GM18526 (cell line): ENCODE measurements around the gene FHDC1.

Source experiments
- POLR2A ChIP-seq: IDR thresholded peaks from 3 replicates; pipeline ENCODE4 v1.6.1; 2011; ENCODE audit not compliant: insufficient read length; ENCODE audit errors: extremely low read depth

Gene FHDC1

DNA sequence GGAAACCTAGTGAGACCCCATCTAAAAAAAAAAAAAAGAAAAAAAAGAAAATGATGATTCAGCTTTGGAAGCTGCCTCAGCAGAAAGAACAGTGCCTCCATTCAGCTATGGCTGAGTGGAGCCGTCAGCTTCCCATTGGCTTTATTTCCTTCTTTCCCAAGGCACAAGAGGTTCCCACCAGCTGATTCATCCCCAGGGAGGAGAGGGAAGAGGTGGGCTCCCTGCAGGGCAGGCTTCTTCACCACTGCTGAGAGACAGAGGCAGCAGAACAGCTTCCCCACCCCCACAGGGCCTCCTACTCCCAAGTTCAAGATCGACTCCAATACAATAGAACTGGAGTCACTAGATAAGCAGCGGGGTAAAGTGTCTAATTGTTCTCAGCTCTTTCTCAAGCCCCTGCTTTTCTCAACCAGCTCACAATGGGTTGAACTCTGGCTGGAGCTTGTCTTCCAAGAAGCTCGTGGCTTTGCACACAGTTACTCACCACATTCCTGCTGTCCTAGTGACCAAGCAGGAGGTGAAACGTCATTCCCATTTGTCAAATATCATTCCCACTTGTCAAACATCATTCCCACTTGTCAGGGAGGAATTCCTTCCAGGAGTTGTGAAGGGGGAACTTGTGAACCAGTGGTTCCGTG, 47.8 kb downstream of the FHDC1 start:
- TF ChIP-seq POLR2A, result no peak

DNA sequence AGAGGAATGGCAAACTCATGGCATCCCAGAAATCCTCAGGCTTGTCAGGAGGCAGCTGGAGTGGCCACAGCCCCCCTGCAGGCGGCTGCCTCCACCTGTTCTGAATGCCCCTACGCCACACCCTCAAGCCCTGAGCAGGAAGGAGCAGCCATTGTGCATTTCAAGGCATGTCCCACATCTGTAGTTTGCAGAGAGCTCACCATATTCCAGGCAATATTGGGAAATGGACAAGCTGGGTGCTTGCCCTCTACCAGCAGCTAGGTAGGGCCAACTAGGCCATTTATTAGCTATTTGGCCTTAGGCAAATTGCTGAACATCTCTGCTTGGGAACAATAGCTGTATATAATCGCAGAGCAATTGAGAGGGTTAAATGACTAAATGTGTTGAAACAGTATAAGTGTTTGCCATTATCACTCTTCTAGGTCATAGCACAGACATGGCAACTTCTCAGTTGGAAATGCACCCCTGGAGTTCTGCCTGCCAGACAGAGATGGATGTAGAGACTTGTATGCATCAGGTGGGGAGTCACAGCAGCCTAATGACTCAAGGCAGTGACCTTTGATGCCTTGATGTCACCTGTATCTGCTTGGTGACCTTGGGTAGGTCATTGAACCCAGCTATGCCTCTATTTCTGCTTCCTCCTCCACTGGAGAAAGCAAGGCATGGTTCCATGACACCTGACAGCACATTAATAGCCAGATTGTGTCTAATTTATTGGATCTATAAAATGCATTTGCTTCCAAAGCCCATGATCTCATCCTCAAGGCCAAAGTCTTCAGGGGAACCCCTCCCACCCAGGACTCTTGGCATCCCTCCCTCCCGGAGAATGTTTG, 52.8 kb downstream of the FHDC1 start:
- no peak for TF ChIP-seq POLR2A

DNA sequence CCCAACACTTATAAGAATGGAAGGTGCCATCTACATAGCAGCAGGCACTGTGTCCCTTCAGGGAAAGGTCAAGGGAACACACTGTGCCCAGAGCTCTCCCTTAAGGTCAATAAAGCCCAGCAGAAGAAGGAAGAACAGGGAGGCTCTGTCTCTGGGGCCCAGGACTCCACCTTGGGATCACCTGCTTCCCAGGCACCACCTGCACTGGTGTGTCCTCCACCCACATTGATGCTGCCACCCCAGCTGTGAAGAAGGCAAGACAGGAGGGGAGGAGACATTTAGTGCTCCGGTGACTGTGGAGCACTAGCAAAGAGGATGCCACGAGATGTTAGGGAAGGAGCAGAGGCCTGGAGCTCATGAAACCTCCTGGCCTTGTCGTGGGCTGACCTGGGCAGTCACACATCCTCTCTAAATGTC, 53.4 kb downstream of the FHDC1 start:
- no peak for TF ChIP-seq POLR2A

DNA sequence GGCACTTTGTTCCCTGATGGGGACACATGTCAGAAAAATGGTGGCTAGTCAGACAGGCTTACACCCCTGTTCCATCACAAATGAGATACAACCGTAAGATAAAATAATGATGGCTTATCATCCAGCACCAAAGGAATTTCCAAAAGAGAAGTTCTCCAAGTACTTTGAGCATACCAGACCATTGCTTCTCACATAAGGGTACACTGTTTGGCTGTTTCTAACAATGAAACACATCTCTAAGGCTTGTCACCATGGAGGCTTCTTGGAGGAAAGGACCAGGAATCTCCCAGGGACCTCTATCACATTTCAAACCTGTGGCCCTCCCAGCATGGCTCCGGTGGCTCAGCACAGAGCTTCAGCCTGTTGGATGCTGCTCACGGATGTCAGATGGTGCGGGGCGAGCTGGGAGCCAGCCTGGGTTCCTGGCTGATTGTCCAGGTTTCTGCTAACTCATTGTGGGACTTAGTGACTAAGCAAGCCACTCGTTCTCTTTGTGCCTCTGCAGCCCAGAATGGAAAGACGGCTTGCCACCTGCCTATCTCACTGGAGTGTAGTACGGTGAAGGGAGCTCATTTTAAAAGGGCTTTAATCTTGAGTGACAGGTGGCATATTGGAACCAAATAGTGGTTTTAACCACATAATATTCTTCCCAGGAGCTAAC, 54.5 kb downstream of the FHDC1 start:
- TF ChIP-seq POLR2A, result no peak

DNA sequence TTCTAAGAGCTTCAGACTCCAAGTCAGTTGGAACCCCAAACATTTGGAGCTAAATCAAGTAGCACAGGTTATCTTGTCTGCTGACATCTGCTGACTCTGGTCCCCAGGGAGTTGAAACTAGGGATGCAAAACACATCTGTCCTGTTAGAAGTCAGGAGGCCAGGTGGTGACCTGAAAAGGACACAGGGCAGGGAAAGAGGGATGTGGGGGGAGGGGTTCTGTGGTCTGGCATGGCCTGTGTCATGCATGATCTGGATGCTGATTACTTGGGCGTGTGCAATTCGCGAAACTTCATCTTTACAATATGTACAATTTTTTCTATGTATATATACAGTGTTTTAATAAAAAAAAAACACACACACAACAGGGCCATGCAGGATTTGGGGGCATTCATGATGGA, 55.3 kb downstream of the FHDC1 start:
- TF ChIP-seq POLR2A, result no peak

DNA sequence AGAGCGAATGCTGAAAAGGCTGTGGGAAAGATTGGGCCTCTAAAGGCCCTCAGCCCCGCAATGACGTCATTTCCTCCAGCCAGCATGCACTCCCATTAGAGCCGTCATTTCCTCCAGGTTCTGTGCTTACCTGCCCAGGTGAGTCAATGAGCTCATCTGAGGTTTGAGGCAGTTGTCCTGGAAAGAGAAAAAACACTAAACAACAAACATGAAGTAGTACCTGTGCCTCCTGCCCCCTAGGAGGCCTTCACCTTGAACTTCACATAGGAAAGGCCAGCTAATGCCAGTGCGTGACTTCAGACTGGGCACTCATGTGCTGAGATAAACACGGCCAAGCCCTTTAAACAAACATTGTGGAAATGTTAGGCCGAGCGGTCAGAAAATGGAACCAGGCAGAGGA, 55.9 kb downstream of the FHDC1 start:
- no peak for TF ChIP-seq POLR2A

DNA sequence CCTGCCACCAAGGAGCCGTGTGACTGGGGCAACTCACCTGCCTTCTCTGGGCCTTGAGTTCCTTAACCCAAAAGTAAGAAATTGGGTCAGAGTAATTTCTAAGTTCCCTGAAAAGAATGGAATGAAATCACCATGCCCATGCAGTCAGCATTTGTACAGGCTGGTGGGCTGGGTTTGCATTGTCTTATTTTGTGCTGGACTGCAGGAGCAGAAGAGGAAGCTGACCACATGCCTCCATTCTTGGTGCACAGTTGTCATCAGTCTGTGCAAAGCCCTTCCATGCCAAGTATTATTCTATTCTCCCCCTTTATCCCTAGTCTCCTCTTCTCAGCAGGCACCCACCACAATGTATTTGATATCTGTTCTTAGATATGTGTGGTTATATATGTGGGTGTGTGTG, 56.3 kb downstream of the FHDC1 start:
- no peak for TF ChIP-seq POLR2A

DNA sequence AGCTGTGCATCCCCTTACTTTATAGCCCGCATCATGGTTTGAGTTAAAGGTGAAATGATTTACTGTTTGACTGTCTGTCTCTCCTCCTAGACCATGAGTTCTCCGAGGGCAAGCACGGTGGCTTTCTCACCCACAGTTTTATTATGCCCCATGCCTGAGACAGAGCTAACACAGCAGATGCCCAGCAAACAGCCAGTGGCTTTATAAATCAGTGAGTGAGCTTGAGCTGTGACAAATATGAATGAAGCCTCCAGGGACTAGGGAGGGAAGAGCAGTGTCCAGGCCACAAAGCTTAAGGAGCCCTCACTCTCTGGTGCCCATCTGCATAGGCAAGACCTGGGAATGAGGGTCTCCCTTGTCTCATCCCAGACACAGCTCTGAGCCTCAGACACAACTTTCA, 57.9 kb downstream of the FHDC1 start:
- TF ChIP-seq POLR2A, result no peak

DNA sequence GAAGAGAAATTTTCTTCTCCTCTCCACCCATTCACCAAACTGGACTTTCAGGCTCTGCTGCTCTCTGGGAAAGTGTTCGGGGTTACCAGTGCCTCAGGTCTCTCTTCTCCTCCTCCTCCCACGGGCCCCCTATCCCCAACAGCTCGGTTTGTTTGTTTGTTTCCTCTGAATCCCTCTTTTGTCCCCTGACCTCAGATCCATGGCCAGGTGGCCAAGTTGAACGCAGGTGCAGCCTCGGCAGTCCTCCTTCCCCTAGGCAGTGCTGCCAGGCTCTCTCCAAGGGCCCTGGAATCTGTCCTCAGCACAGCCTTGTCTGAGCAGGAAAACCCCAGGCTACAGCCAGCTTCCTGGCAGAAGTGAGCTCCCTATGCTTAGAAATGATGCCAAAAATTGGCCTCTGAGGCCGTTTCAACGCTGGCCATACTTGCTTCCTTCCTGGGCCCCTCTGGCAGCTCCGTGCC, 60.0 kb downstream of the FHDC1 start:
- no peak for TF ChIP-seq POLR2A

DNA sequence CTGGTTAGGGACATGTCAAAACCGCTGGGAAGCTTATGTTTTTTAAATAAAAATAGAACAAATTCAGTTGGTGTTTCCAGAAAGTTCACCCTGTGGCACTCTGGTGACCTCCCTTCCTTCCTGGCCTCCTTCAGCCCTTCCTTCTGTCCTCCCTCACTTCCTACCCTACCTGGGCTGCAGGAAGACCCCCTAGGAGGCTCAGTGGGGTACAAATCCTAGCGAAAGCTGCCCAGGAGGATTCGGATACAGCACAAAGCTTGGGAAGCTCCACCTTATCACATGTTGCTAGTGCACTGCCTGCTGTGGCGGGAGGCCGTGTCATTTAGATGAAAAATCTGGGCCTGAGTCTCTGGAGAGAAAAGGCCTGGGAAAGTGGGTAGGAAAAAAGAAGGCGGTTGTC, 60.5 kb downstream of the FHDC1 start:
- no peak for TF ChIP-seq POLR2A

DNA sequence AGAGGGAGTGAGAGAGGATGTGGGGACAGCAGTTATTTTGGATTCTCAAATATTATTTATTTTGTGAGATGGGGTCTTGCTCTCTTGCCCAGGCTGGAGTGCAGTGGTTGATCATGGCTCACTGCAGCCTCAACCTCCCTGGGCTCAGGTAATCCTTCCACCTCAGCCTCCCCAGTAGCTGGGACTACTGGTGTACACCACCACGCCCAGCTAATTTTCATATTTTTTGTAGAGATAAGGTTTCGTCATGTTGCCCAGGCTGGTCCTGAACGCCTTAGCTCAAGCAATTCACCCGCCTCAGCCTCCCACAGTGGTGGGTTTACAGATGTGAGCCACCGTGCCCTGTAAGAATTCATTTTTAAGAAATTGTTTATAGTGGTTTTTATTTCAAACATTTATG, 61.2 kb downstream of the FHDC1 start:
- no peak for TF ChIP-seq POLR2A

DNA sequence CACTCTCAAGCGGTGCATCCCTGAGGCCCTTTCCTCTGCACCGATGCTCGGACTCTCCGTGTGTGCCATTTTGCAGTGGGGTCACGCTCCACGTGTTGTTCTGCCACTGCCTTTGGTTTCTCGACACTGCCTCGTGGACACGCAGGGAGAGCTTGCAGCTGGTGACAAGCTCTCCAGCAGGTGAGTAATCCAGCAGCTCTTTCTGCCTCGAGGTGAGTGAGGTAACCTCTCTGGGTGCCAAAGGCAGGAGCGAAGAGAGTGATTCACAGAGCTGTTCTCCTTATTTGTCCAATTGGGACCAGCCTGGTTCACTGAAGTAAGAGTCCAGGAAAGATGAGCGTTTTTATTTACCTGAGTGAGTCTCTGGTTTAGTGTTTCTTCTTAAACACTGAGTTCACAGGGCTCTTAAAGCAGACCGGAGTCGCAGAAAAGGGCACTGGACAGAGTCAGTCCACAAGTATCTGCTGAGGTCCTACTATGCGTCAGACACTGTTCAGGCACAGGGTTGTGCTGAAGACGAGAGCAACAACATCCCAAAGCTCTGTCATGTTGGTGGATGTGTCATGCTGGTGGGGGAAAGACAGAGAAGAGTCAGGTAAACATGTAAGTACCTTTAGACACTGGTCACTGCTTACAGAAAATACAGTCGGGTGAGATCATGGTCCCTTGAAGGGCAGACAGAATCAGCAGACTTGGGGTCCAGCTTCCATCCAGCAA, 61.8 kb downstream of the FHDC1 start:
- no peak for TF ChIP-seq POLR2A

DNA sequence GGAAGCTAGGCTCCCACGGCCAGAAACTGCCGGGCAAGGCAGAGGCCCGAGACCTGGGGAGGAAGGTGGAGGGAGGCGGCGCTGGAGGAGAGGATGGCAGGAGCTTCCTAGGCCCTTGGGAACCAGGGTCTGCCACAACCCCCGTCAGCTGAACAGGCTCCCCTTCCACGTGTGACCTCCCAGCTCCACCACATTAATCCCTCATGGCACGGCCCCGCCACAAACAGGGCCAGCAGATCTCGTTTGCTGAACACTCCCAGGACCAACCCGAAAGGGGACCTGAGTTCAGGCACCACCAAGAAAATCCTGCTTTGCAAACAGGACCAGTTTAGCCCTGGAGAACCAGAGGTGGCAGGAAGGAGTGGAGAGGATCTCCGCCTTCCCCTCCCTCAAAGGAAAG, 62.7 kb downstream of the FHDC1 start:
- no peak for TF ChIP-seq POLR2A

DNA sequence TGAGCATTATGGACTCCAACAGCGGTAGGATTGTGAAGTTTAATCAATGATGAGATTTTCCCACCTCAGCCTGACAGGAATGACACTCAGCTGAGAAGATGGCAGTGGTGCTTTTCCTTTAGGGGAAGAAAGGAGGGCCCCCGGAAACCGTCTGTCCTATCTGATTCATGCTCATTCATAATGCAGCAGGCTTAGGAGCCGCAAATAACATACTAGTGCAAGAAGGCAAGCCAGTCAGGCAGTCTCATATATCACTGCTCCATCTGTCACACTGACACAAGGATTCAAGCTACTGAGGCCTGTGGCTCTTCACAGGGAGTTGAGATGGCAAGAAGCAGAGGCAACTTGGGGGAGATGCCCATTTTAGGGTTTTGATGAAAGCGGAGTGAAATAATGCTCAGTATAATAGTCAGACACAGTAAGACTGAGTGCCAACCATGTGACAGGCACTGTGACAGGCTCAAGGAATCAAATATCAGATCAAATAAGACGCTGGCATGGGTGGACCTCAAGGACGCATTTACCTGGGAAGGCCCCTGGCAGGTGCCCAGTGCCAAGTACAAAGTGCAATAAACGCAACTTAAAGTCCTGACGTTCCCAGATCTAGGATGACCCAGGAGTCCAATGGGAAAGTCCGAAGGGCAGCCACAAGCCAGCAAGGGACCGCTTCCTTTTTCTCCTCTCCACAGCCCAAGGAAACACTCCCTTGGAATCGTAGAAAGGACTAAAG, 63.4 kb downstream of the FHDC1 start:
- TF ChIP-seq POLR2A, result no peak

DNA sequence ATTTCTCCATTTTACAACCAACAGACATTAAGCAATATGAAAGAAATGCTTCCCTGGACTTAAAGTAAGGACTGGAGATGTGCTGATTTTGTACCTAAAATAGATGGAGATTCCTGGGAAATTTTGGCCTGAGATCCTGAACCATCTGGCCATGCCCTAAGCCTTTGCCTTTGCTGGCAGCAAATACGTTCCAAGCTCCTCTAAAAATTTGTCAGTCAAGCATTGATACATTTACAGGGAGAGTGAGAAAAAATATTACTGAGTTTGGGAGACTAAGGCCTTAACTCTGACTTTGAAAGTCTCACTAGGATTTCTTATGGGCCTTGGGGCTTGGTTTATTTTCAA, 63.9 kb downstream of the FHDC1 start:
- TF ChIP-seq POLR2A, result no peak
